GM18907 (cell line): ENCODE results near the gene TCF3.

Experiments
- ATAC-seq: cut with Tn5 transposase; IDR thresholded peaks from one replicate; pipeline ENCODE4 v1.9.1; 2021; ENCODE audit warnings: mild to moderate bottlenecking, moderate library complexity; ENCODE audit not compliant: unreplicated experiment

TCF3 gene

GRCh38 chr19:1587872-1588271 is 64.5 kb downstream of the TCF3 start:
- ATAC-seq, result no peak

- ATAC-seq, result no peak
These were observed 67.2 kb downstream of the TCF3 start for GRCh38 chr19:1585243-1585580.

DNA sequence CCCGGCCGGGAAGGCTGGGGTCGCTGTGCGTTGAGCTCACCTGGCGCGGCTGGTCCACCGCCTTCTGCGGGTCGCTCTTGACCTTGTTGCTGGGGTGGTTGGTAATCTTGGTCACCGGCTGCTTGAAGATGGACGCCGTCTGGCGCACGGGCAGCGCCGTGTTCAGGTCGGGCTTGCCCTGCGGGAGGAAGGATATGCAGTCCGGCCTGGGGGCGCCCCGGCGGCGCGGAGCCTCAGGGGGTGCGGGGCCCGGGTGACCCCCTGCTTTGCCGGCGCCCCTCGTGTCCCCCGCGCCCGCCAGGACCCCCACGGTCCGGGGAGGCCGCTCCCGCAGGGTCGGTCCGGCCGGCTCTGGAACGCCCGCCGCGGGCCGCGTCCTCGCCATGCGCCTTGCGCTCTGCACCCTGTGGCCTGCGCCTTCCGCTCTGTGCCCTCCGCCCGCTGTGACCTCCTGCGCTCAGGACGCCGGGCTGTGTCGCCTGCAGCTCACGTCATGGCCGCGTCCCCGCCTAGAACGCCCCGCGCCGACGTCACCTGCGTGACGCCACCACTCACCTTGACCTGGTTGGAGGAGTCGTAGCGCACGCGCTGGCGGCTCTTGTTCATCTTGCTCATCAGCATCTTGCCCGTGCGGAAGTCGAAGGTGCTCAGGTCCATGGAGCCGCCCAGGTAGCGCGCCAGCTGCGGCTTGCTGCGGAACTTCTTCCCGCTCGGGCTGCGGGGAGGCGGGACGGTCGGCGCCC is 67.7 kb downstream of the TCF3 start:
- no peak for ATAC-seq

- no peak for ATAC-seq
These were observed 70.2 kb downstream of the TCF3 start for GRCh38 chr19:1582201-1582600.

DNA sequence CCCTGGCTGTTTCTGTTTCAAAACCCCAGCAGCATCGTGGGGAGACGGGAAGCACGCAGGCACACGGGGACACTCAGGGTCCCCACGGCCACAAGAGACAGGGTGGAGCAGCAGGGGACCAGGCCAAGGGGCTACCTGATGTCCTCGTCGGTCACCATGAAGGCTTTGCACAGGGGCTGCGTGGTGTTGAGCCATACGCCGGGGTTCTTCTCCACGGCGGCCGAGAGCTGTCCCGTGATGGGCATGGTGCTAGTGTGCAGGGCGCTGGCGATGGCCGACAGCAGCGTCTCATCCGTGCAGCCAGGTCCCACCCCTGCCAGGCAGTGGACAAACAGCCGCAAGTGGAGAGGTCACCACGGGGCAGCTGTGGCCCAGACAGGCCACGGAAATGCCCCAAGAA is 71.5 kb downstream of the TCF3 start:
- ATAC-seq, result no peak

- ATAC-seq, result no peak
These were observed 72.0 kb downstream of the TCF3 start for GRCh38 chr19:1580382-1580781.

DNA sequence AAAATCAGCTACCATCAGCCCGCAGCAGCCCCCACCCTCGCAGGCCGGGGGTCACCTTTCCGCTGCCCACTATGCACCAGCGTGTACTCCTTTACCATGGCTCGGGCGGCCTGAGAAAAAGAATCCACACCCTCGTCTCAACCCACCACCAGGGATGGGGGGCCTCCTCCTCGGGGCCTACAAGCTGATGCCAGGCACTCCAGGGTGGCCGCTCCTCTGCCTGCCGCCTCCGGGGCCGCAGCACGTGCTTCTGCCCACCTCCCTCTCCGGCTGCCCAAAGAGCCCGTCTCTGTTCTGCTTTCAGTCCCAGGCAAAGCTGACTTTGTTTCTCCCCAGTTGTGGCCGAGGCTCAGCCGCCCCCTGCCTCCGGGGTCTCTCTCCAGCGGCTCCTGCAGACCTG is 73.2 kb downstream of the TCF3 start:
- no peak for ATAC-seq

DNA sequence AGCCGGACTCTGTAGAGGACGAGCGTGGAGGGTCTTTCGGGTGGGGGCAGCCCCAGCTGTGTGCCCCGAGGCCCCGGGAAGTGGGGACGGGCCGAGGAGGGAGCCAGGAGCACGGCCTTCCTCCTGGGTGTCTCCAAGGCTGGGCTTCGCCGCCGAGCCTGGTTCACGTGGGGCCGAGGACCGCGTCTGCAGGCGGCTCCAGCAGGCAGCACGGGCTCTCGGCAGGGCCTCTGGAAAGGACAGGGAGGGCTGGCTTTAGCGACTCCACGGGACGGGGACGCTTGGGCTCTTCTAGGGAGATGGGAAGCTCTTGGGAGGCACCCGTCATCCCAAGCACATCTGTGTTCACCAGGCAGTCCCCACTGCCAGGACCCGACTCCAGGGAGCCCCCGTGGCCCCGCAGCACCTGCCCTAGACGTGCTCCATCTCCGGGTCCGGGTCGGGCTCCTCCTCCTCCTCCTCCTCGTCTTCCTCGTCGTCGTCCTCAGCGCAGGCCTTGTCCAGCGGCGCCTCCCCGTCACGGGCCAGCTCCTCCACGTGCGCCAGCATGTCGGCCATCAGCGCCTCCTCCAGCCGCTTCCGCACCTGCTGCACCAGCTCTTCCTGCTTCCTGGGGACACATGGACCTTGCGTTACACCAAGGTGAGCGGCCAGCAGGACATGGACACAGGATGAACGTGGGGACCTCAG is 74.3 kb downstream of the TCF3 start:
- no peak for ATAC-seq

GRCh38 chr19:1577090-1577928 is 75.1 kb downstream of the TCF3 start:
- ATAC-seq, result no peak

DNA sequence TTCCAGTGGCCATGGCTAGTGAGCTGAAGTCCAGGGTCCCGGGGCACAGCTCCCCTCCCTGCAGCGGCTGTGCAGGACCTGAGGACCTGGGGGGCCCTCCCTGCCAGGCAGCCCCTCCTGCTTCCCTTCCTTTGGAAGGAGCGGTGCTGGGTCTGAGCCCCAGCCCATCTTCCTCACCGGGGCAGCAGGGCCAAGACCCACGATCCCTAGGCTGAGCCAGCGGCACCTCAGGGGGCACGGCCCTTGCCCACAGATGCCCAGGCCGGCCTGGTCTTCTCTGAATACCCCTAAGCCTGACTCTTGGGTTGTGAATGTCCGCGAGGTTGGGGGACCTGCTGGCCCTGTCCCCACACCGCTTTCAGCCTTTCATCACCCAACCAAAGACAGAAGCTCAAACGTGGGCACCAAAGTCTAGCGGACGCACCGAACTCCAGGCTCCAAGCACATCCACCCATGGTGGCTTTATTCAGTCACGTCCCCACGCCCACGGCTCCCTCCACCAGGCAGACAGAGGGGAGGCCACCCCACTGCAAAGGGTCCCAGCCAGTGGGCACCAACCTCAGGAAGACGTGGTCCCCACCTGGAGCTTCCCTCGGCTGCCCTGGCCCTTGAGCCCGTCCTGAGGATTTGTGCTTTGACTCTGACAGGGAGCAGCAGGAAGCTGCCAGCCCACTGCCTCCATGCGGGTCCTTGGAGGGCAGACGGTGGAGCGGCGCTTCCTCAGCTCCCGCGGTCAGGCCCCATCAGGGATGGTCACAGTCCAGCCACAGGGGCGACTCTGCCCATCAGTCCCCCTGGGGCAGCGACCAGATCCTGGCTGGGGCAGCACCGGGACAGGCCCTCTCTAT is 75.9 kb downstream of the TCF3 start:
- ATAC-seq, result no peak

DNA sequence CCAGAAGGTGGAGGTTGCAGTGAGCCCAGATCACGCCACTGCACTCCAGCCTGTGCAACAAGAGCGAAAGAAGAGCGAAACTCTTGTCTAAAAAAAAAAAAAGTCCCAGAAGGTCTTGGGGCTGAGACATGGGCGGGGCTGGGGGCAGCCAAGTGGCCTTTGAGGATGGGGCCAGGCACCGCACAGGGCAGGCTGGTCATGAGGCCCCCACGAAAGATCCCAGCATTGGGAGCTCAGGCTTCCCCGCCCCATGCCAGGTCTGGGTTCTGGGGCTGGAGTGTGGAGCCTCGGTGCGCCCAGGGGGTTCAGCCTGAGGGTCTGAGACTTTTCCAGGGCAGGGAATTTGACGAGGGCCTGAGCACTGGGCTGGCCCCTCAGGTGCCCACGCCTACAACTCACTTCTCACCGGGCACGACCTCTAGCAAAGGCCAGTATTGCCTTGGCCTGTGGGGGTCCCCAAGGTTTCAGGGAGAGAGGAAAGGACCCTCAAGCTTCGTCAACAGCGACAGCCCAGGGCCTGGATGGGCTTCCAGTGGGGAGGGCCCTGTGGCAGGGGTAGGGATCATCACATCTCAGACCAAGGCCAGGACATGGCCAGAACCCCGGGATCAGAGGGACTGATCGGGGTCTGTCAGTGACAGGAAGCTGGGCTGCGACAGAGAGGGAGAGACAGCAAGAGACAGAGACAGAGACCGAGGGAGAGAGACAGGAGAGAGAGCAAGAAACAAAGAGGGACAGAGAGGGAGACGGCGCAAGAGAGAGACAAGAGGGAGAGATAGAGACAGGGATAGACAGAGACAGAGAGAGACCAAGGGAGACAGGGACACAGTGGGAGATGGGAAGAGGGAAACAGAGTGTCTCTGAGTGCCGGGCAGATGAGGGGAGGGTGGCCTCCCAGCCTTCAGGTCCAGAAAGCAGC is 76.8 kb downstream of the TCF3 start:
- no peak for ATAC-seq

- no peak for ATAC-seq
These were observed 77.9 kb downstream of the TCF3 start for GRCh38 chr19:1574354-1575136.

DNA sequence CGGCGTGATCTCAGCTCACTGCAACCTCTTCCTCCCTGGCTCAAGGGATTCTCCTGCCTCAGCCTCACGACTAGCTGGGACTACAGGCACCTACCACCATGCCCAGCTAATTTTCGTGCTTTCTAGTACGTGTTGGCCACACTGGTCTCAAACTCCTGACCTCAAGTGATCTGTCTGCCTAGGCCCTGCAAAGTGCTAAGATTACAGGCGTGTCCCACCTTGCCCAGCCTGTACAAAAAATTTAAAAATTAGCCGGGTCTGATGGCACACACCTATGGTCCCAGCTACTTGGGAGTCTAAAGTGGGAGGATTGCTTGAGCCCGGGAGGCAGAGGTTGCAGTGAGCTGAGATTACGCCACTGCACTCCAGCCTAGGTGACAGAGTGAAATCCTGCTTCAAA is 79.6 kb downstream of the TCF3 start:
- no peak for ATAC-seq

- ATAC-seq, result no peak
These were observed 81.1 kb downstream of the TCF3 start for GRCh38 chr19:1571358-1571757.

GRCh38 chr19:1570836-1571235 is 81.6 kb downstream of the TCF3 start:
- ATAC-seq, result no peak

DNA sequence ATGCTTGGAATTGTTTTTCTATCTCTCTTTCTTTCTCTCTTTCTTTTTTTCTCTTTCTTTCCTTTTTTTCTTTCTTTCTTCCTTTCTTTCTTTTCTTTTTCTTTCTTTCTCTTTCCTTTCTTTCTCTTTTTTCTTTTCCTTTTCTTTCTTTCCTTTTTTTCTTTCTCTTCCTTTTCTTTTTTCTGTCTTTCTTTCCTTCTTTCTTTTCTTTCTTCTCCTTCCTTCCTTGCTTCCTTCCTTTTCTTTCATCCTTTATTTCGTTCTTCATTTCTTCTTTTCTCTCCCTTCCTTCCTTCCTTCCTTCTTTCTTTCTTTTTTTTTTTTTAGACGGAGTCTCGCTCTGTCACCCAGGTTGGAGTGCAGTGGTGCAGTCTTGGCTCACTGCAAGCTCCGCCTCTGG is 82.4 kb downstream of the TCF3 start:
- ATAC-seq, result no peak

GRCh38 chr19:1568320-1569019 is 83.9 kb downstream of the TCF3 start, which contains the start of gene MEX3D:
Gene MEX3D, minus strand, starts transcription at chr19:1568325. Its CDS starts 267 bp downstream, at chr19:1568058.
- ATAC-seq, result peak; percentile 54

DNA sequence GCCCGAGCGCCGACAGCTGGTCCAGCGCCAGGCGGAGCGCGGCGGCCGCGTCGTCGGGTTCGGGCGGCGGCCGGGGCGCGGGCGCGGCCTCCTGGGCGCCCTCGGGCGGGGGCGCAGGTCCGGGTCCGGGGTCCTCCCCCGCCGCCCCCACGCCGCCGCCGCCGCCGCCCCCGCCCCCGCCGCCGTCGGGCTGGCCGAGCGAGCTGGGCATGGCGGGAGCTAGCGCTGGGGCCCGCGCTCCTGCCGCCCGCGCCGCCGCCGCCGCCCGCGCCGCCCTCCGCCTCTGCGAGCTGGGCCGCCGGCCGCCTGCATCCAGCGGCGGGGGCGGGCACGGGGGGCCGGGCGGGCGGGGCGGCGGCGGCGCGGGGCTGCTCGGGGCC is 84.6 kb downstream of the TCF3 start:
- ATAC-seq, result no peak
